ENCODE results near the gene SUMF2. TPM values are rescaled to one million over a fixed set of nuclear protein-coding genes. Genes with fewer than 3 reads are reported as not detected.

SUMF2 gene
- total and polyA plus RNA-seq, 2 of the 13 experiments (the other 11 are each of a cell fraction or from before 2014, with no cell fraction given) = 48.9 to 54.4 TPM

DNA sequence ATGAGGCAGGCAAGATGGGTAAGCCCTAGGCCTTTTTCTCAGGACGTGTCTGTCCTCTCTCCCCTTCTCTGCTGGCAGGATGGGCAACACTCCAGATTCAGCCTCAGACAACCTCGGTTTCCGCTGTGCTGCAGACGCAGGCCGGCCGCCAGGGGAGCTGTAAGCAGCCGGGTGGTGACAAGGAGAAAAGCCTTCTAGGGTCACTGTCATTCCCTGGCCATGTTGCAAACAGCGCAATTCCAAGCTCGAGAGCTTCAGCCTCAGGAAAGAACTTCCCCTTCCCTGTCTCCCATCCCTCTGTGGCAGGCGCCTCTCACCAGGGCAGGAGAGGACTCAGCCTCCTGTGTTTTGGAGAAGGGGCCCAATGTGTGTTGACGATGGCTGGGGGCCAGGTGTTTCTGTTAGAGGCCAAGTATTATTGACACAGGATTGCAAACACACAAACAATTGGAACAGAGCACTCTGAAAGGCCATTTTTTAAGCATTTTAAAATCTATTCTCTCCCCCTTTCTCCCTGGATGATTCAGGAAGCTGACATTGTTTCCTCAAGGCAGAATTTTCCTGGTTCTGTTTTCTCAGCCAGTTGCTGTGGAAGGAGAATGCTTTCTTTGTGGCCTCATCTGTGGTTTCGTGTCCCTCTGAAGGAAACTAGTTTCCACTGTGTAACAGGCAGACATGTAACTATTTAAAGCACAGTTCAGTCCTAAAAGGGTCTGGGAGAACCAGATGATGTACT is 15.5 kb downstream of the SUMF2 start (continued):
- TF ChIP-seq ZNF883 (CRISPR knock-in tag; IDR thresholded peaks at IDR 0.05; ENCODE audit: not compliant biosample characterization) = no peak
- TF ChIP-seq SNAPC2 (CRISPR knock-in tag; IDR thresholded peaks at IDR 0.05) = 0 out of 2 replicates have a peak, but pooled peaks have one; percentile 47
- TF ChIP-seq, protein P1, sequence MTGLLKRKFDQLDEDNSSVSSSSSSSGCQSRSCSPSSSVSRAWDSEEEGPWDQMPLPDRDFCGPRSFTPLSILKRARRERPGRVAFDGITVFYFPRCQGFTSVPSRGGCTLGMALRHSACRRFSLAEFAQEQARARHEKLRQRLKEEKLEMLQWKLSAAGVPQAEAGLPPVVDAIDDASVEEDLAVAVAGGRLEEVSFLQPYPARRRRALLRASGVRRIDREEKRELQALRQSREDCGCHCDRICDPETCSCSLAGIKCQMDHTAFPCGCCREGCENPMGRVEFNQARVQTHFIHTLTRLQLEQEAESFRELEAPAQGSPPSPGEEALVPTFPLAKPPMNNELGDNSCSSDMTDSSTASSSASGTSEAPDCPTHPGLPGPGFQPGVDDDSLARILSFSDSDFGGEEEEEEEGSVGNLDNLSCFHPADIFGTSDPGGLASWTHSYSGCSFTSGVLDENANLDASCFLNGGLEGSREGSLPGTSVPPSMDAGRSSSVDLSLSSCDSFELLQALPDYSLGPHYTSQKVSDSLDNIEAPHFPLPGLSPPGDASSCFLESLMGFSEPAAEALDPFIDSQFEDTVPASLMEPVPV (CRISPR knock-in tag; IDR thresholded peaks at IDR 0.05) = no peak
- TF ChIP-seq FOXA3 (CRISPR knock-in tag; IDR thresholded peaks at IDR 0.05) = peak; percentile 60
- no peak for TF ChIP-seq ZNF615 (CRISPR knock-in tag; IDR thresholded peaks at IDR 0.05; ENCODE audit: borderline replicate concordance)
- TF ChIP-seq ZNF782 (CRISPR knock-in tag; IDR thresholded peaks at IDR 0.05; ENCODE audit: borderline replicate concordance) = 0 out of 2 replicates have a peak, but pooled peaks have one; percentile 54
- peak; percentile 4; the same call in 1 of the 2 replicates for TF ChIP-seq SMC3 (IDR thresholded peaks at IDR 0.05; ENCODE audit: low read length)
- TF ChIP-seq, protein P2, sequence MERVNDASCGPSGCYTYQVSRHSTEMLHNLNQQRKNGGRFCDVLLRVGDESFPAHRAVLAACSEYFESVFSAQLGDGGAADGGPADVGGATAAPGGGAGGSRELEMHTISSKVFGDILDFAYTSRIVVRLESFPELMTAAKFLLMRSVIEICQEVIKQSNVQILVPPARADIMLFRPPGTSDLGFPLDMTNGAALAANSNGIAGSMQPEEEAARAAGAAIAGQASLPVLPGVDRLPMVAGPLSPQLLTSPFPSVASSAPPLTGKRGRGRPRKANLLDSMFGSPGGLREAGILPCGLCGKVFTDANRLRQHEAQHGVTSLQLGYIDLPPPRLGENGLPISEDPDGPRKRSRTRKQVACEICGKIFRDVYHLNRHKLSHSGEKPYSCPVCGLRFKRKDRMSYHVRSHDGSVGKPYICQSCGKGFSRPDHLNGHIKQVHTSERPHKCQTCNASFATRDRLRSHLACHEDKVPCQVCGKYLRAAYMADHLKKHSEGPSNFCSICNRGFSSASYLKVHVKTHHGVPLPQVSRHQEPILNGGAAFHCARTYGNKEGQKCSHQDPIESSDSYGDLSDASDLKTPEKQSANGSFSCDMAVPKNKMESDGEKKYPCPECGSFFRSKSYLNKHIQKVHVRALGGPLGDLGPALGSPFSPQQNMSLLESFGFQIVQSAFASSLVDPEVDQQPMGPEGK (CRISPR knock-in tag; IDR thresholded peaks at IDR 0.05) = 0 out of 2 replicates have a peak, but pooled peaks have one; percentile 36
- TF ChIP-seq KDM6A (CRISPR knock-in tag; IDR thresholded peaks at IDR 0.05; ENCODE audit: low read depth) = no peak
- TF ChIP-seq, protein P3, sequence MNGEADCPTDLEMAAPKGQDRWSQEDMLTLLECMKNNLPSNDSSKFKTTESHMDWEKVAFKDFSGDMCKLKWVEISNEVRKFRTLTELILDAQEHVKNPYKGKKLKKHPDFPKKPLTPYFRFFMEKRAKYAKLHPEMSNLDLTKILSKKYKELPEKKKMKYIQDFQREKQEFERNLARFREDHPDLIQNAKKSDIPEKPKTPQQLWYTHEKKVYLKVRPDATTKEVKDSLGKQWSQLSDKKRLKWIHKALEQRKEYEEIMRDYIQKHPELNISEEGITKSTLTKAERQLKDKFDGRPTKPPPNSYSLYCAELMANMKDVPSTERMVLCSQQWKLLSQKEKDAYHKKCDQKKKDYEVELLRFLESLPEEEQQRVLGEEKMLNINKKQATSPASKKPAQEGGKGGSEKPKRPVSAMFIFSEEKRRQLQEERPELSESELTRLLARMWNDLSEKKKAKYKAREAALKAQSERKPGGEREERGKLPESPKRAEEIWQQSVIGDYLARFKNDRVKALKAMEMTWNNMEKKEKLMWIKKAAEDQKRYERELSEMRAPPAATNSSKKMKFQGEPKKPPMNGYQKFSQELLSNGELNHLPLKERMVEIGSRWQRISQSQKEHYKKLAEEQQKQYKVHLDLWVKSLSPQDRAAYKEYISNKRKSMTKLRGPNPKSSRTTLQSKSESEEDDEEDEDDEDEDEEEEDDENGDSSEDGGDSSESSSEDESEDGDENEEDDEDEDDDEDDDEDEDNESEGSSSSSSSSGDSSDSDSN (CRISPR knock-in tag; IDR thresholded peaks at IDR 0.05) = peak; percentile 33; the same call in 1 of the 2 replicates
- TF ChIP-seq, protein P4, sequence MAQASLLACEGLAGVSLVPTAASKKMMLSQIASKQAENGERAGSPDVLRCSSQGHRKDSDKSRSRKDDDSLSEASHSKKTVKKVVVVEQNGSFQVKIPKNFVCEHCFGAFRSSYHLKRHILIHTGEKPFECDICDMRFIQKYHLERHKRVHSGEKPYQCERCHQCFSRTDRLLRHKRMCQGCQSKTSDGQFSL (CRISPR knock-in tag; IDR thresholded peaks at IDR 0.05) = no peak
- TF ChIP-seq ATF7-NPFF (CRISPR knock-in tag; IDR thresholded peaks at IDR 0.05; ENCODE audit: low read depth) = no peak
- TF ChIP-seq, protein P5, sequence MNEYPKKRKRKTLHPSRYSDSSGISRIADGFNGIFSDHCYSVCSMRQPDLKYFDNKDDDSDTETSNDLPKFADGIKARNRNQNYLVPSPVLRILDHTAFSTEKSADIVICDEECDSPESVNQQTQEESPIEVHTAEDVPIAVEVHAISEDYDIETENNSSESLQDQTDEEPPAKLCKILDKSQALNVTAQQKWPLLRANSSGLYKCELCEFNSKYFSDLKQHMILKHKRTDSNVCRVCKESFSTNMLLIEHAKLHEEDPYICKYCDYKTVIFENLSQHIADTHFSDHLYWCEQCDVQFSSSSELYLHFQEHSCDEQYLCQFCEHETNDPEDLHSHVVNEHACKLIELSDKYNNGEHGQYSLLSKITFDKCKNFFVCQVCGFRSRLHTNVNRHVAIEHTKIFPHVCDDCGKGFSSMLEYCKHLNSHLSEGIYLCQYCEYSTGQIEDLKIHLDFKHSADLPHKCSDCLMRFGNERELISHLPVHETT (CRISPR knock-in tag; conservative IDR thresholded peaks at IDR 0.05) = no peak
- TF ChIP-seq, protein P6, sequence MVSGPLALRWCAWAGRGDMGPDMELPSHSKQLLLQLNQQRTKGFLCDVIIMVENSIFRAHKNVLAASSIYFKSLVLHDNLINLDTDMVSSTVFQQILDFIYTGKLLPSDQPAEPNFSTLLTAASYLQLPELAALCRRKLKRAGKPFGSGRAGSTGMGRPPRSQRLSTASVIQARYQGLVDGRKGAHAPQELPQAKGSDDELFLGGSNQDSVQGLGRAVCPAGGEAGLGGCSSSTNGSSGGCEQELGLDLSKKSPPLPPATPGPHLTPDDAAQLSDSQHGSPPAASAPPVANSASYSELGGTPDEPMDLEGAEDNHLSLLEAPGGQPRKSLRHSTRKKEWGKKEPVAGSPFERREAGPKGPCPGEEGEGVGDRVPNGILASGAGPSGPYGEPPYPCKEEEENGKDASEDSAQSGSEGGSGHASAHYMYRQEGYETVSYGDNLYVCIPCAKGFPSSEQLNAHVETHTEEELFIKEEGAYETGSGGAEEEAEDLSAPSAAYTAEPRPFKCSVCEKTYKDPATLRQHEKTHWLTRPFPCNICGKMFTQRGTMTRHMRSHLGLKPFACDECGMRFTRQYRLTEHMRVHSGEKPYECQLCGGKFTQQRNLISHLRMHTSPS (CRISPR knock-in tag; IDR thresholded peaks at IDR 0.05; ENCODE audit: low read depth) = no peak
- TF ChIP-seq KMT2B (CRISPR knock-in tag; IDR thresholded peaks at IDR 0.05) = no peak; the same call in 1 of the 2 replicates
- TF ChIP-seq ZNF672 (CRISPR knock-in tag; IDR thresholded peaks at IDR 0.05) = no peak
- TF ChIP-seq, protein P7, sequence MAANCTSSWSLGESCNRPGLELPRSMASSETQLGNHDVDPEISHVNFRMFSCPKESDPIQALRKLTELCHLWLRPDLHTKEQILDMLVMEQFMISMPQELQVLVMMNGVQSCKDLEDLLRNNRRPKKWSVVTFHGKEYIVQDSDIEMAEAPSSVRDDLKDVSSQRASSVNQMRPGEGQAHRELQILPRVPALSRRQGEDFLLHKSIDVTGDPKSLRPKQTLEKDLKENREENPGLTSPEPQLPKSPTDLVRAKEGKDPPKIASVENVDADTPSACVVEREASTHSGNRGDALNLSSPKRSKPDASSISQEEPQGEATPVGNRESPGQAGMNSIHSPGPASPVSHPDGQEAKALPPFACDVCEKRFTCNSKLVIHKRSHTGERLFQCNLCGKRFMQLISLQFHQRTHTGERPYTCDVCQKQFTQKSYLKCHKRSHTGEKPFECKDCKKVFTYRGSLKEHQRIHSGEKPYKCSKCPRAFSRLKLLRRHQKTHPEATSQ (CRISPR knock-in tag; IDR thresholded peaks at IDR 0.05; ENCODE audit: borderline replicate concordance) = 0 out of 2 replicates have a peak, but pooled peaks have one; percentile 42

Data from HepG2 (cell line).